ENCODE results near the gene IL22RA2. TPM values are rescaled to one million over a fixed set of nuclear protein-coding genes. Genes with fewer than 3 reads are reported as not detected.

Gene IL22RA2
- total RNA-seq, 1 donor from 2014 or later = not detected

DNA sequence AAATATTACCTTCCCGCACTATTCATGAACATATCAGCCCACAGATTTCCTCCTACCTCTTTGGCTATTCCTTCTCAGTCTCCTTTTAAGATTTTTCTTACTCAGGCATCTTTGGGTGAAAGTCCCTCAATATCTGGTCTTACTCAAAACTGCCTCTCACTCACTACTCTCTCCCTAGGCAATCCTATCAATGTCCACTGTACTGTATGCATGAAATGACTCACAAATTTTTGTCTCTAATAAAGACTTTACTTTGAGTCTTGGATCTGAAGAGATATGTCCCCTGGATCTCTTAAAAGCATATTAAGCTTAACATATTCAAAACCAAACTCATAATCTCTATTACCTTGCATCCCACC lies 24.4 kb downstream of the IL22RA2 start:
- Histone ChIP-seq H3K79me2 (ENCODE audit: insufficient read depth, low read length) (no peaks in the 10 kb centered on the region), H3K9ac (ENCODE audit: low read length) (no peak overlapping the region), H3K36me3 (ENCODE audit: insufficient read depth, low read length) (no peaks in the 10 kb centered on the region), H3K27me3 (ENCODE audit: insufficient read depth, low read length) (no peaks in the 10 kb centered on the region), H3K9me3 (ENCODE audit: insufficient read depth, low read depth, low read length) (no peaks in the 10 kb centered on the region), H3K27ac (ENCODE audit: low read depth, low read length) (no peak overlapping the region), H2AFZ (ENCODE audit: low read depth, low read length) (no peak overlapping the region), H3K4me3 (ENCODE audit: insufficient read depth, low read depth, low read length) (no peak overlapping the region), H3K4me2 (ENCODE audit: low read length) (no peak overlapping the region), H4K20me1 (ENCODE audit: insufficient read depth, low read length) (no peaks in the 10 kb centered on the region), H3K4me1 (ENCODE audit: insufficient read depth, low read length) (no peaks in the 10 kb centered on the region)
- H3K9me3 Mint-ChIP-seq (ENCODE audit: unreplicated experiment) = no peaks in the 10 kb centered on the region
- H3K4me1 Mint-ChIP-seq (ENCODE audit: low read depth, unreplicated experiment) = peaks cover 10% of the 10 kb centered on the region
- FAIRE-seq (no peak), DNase-seq (ENCODE audit: low read depth) (no peak)
- H3K36me3 Mint-ChIP-seq (ENCODE audit: low read depth, unreplicated experiment) = no peaks in the 10 kb centered on the region
- H3K27me3 Mint-ChIP-seq (ENCODE audit: low read depth, unreplicated experiment) = no peaks in the 10 kb centered on the region
- H3K27ac Mint-ChIP-seq (ENCODE audit: unreplicated experiment) = no peak overlapping the region
- TF ChIP-seq, protein P1, sequence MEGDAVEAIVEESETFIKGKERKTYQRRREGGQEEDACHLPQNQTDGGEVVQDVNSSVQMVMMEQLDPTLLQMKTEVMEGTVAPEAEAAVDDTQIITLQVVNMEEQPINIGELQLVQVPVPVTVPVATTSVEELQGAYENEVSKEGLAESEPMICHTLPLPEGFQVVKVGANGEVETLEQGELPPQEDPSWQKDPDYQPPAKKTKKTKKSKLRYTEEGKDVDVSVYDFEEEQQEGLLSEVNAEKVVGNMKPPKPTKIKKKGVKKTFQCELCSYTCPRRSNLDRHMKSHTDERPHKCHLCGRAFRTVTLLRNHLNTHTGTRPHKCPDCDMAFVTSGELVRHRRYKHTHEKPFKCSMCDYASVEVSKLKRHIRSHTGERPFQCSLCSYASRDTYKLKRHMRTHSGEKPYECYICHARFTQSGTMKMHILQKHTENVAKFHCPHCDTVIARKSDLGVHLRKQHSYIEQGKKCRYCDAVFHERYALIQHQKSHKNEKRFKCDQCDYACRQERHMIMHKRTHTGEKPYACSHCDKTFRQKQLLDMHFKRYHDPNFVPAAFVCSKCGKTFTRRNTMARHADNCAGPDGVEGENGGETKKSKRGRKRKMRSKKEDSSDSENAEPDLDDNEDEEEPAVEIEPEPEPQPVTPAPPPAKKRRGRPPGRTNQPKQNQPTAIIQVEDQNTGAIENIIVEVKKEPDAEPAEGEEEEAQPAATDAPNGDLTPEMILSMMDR (IDR thresholded peaks at IDR 0.05; ENCODE audit: insufficient read depth, low read depth, low read length) = no peak
- TF ChIP-seq EZH2 (IDR thresholded peaks at IDR 0.05; ENCODE audit: insufficient read depth, low read length) = no peak
- no peak overlapping the region for H3K4me3 Mint-ChIP-seq (ENCODE audit: unreplicated experiment)

DNA sequence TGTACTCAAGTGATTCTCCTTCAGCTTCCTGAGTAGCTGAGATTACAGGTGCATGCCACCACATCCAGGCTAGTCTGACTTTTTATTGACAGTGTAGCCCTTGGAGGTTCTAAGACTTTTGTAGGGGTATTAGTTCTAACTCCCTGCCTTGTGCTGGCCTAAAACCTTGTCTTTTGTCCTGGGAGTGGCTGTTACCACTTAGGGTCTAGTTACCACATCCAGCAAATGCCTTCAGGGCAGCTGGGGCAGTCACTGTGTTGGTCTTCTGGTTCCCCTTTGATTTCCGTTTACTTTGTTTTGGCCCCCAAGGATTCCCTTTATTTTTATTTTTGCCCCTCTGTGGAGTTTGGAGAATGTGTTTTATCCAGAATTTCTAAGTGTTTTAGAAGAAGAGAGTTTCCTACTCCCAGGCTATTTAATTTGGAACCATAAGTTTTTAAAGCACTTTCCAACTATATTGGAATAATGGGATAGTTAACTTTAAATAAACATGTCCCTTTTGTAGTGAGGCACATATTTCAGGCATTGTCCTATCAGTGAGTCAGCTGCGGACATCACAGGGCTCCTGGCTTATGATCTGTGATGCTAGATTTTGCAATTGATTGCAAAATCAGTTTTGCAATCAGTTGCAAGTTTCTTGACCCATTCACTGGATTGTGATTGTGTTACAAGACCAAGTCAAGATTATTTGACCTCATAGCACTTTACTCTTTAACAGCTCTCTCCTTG lies 25.0 kb downstream of the IL22RA2 start:
- no peak for TF ChIP-seq EZH2 (IDR thresholded peaks at IDR 0.05; ENCODE audit: insufficient read depth, low read length)
- TF ChIP-seq, protein P1 (IDR thresholded peaks at IDR 0.05; ENCODE audit: insufficient read depth, low read depth, low read length) = no peak
- Histone ChIP-seq H3K4me2 (ENCODE audit: low read length) (no peak overlapping the region), H3K36me3 (ENCODE audit: insufficient read depth, low read length) (no peaks in the 10 kb centered on the region), H2AFZ (ENCODE audit: low read depth, low read length) (no peak overlapping the region), H3K79me2 (ENCODE audit: insufficient read depth, low read length) (no peaks in the 10 kb centered on the region), H3K9ac (ENCODE audit: low read length) (no peak overlapping the region), H3K4me3 (ENCODE audit: insufficient read depth, low read depth, low read length) (no peak overlapping the region), H4K20me1 (ENCODE audit: insufficient read depth, low read length) (no peaks in the 10 kb centered on the region), H3K4me1 (ENCODE audit: insufficient read depth, low read length) (no peaks in the 10 kb centered on the region), H3K27me3 (ENCODE audit: insufficient read depth, low read length) (no peaks in the 10 kb centered on the region), H3K9me3 (ENCODE audit: insufficient read depth, low read depth, low read length) (no peaks in the 10 kb centered on the region), H3K27ac (ENCODE audit: low read depth, low read length) (no peak overlapping the region)
- no peak for FAIRE-seq
- H3K9me3 Mint-ChIP-seq (ENCODE audit: unreplicated experiment) = no peaks in the 10 kb centered on the region
- no peaks in the 10 kb centered on the region for H3K36me3 Mint-ChIP-seq (ENCODE audit: low read depth, unreplicated experiment)
- peaks cover 10% of the 10 kb centered on the region for H3K4me1 Mint-ChIP-seq (ENCODE audit: low read depth, unreplicated experiment)
- H3K4me3 Mint-ChIP-seq (ENCODE audit: unreplicated experiment) = no peak overlapping the region
- DNase-seq (ENCODE audit: low read depth) = no peak
- H3K27ac Mint-ChIP-seq (ENCODE audit: unreplicated experiment) = no peak overlapping the region
- no peaks in the 10 kb centered on the region for H3K27me3 Mint-ChIP-seq (ENCODE audit: low read depth, unreplicated experiment)

DNA sequence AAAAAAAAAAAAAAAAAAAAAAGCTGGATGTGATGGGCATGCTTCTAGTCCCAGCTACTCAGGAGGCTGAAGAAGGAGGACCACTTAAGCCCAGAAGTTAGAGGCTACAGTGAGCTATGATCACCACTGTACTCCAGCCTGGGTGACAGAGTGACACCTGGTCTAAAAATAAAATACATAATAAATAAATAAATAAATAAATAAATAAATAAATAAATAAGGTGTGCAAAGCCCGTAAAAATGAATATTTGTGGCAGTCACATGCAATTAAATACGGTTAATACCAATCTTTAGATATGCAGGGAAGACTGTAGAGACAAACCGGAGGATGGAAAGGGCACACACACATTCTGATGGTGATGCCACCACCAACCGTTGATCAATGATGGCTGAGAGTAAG lies 26.2 kb downstream of the IL22RA2 start:
- H2AFZ ChIP-seq (ENCODE audit: low read depth, low read length) = no peak overlapping the region
- Mint-ChIP-seq H3K27me3 (ENCODE audit: low read depth, unreplicated experiment) (no peaks in the 10 kb centered on the region), H3K36me3 (ENCODE audit: low read depth, unreplicated experiment) (no peaks in the 10 kb centered on the region), H3K9me3 (ENCODE audit: unreplicated experiment) (no peaks in the 10 kb centered on the region), H3K4me3 (ENCODE audit: unreplicated experiment) (no peak overlapping the region), H3K4me1 (ENCODE audit: low read depth, unreplicated experiment) (peaks cover 10% of the 10 kb centered on the region), H3K27ac (ENCODE audit: unreplicated experiment) (no peak overlapping the region)
- TF ChIP-seq EZH2 (IDR thresholded peaks at IDR 0.05; ENCODE audit: insufficient read depth, low read length) = no peak
- TF ChIP-seq, protein P1 (IDR thresholded peaks at IDR 0.05; ENCODE audit: insufficient read depth, low read depth, low read length) = no peak
- H3K9ac ChIP-seq (ENCODE audit: low read length) = no peak overlapping the region
- H4K20me1 ChIP-seq (ENCODE audit: insufficient read depth, low read length) = no peaks in the 10 kb centered on the region
- no peak overlapping the region for H3K4me3 ChIP-seq (ENCODE audit: insufficient read depth, low read depth, low read length)
- no peak overlapping the region for H3K4me2 ChIP-seq (ENCODE audit: low read length)
- DNase-seq (ENCODE audit: low read depth) = no peak
- H3K27ac ChIP-seq (ENCODE audit: low read depth, low read length) = no peak overlapping the region
- no peaks in the 10 kb centered on the region for H3K79me2 ChIP-seq (ENCODE audit: insufficient read depth, low read length)
- H3K36me3 ChIP-seq (ENCODE audit: insufficient read depth, low read length) = no peaks in the 10 kb centered on the region
- no peaks in the 10 kb centered on the region for H3K27me3 ChIP-seq (ENCODE audit: insufficient read depth, low read length)
- no peaks in the 10 kb centered on the region for H3K9me3 ChIP-seq (ENCODE audit: insufficient read depth, low read depth, low read length)
- no peaks in the 10 kb centered on the region for H3K4me1 ChIP-seq (ENCODE audit: insufficient read depth, low read length)
- no peak for FAIRE-seq

Data from astrocyte (in vitro differentiated cells and primary cell).